ENCODE results near the gene PGGHG. TPM values are rescaled to one million over a fixed set of nuclear protein-coding genes. Genes with fewer than 3 reads are reported as not detected.
"Not testable (repeated sequence)": the region's sequence is repeated elsewhere in the genome, so short reads cannot be mapped to it uniquely, and the experiment has no call there.

Gene PGGHG
- total and polyA plus RNA-seq, 7 donors, result 1.6 to 68.0 (median 13.0) TPM

- Histone ChIP-seq H3K4me3 (peak overlapping the region in 1 of 4 donors; percentile 52), H3K4me1 (peaks cover 0 to 33% (median 22%) of the 10 kb centered on the region in 4 donors), H3K36me3 (no peaks in the 10 kb centered on the region), H3K27ac (peak overlapping the region; percentile 65 to 76 (median 72)), H3K9me3 (no peaks in the 10 kb centered on the region), H3K27me3 (peaks cover 5 to 19% (median 11%) of the 10 kb centered on the region in 3 donors)
- TF ChIP-seq POLR2A (IDR thresholded peaks at IDR 0.05), result no peak
- no peak for TF ChIP-seq EP300 (IDR thresholded peaks at IDR 0.05)
- TF ChIP-seq POLR2AphosphoS5 (IDR thresholded peaks at IDR 0.05), result no peak
- TF ChIP-seq CTCF (IDR thresholded peaks at IDR 0.05), result no peak
- DNase-seq, result no peak
- 64 to 65% methylated on average over 7 of the region's 7 CpGs for WGBS, 2 donors
- intact Hi-C loops (cut with DNase I), result no loop called here
Observed at GRCh38 chr11:316891-317301, 28.0 kb downstream of the PGGHG start.

- peak; percentile 55 for DNase-seq
- WGBS, 2 donors, result 29 to 32% methylated on average over 16 to 17 of the region's 30 CpGs
- H3K27ac ChIP-seq, result peak overlapping the region; percentile 49 to 73 (median 58)
- TF ChIP-seq POLR2AphosphoS5 (IDR thresholded peaks at IDR 0.05), result peak in 1 of 4 donors; percentile 32
- H3K36me3 ChIP-seq; intact Hi-C loops (cut with DNase I); H3K9me3 ChIP-seq: not testable (repeated sequence)
- peaks cover 5 to 19% (median 11%) of the 10 kb centered on the region in 3 donors for H3K27me3 ChIP-seq
- peak overlapping the region in 2 of 4 donors; percentile 36 to 39 for H3K4me3 ChIP-seq
- H3K4me1 ChIP-seq, result peaks cover 0 to 29% (median 18%) of the 10 kb centered on the region in 4 donors
Observed at GRCh38 chr11:317668-318404, 28.9 kb downstream of the PGGHG start.

- H3K27me3 ChIP-seq, result peaks cover 5 to 19% (median 11%) of the 10 kb centered on the region in 3 donors
- intact Hi-C loops (cut with DNase I); H3K36me3 ChIP-seq; H3K9me3 ChIP-seq: not testable (repeated sequence)
- DNase-seq, result peak; percentile 63
- H3K4me1 ChIP-seq, result peaks cover 0 to 30% (median 13%) of the 10 kb centered on the region in 4 donors
- H3K27ac ChIP-seq, result peak overlapping the region; percentile 98 to 100 (median 100)
- WGBS, 2 donors, result 2 to 3% methylated on average over 16 of the region's 79 CpGs
- peak overlapping the region; percentile 74 to 96 (median 92) for H3K4me3 ChIP-seq
Observed at GRCh38 chr11:318405-319120, 29.6 kb downstream of the PGGHG start.

- DNase-seq, result peak; percentile 74
- H3K27ac ChIP-seq, result peak overlapping the region; percentile 98 to 100 (median 100)
- H3K27me3 ChIP-seq, result peaks cover 5 to 19% (median 11%) of the 10 kb centered on the region in 3 donors
- H3K36me3 ChIP-seq; intact Hi-C loops (cut with DNase I); H3K9me3 ChIP-seq: not testable (repeated sequence)
- H3K4me1 ChIP-seq, result peaks cover 0 to 38% (median 17%) of the 10 kb centered on the region in 4 donors
- 15 to 22% methylated on average over 20 of the region's 29 CpGs for WGBS, 2 donors
- TF ChIP-seq CTCF (IDR thresholded peaks at IDR 0.05) (peak in 2 of 4 experiments; percentile 8 to 19), POLR2AphosphoS5 (IDR thresholded peaks at IDR 0.05) (peak in 2 of 4 donors; percentile 20 to 46)
- H3K4me3 ChIP-seq, result peak overlapping the region; percentile 74 to 96 (median 92)
Observed at GRCh38 chr11:319121-319887, 30.4 kb downstream of the PGGHG start.

GRCh38 chr11:319888-320273, 31.0 kb downstream of the PGGHG start:
- DNase-seq, result peak; percentile 55
- WGBS, 2 donors, result 10 to 29% methylated on average over 10 of the region's 10 CpGs

More at GRCh38 chr11:319888-320273, 31.0 kb downstream of the PGGHG start:
- peak overlapping the region; percentile 98 to 100 (median 100) for H3K27ac ChIP-seq
- H3K36me3 ChIP-seq; H3K9me3 ChIP-seq; intact Hi-C loops (cut with DNase I): not testable (repeated sequence)
- peaks cover 0 to 43% (median 23%) of the 10 kb centered on the region in 4 donors for H3K4me1 ChIP-seq
- H3K4me3 ChIP-seq, result peak overlapping the region; percentile 74 to 96 (median 92)
- H3K27me3 ChIP-seq, result peaks cover 5 to 19% (median 11%) of the 10 kb centered on the region in 3 donors

All from sigmoid colon (tissue), 7 donors.